Measurements from ENCODE around the gene PTPRM.

DNA sequence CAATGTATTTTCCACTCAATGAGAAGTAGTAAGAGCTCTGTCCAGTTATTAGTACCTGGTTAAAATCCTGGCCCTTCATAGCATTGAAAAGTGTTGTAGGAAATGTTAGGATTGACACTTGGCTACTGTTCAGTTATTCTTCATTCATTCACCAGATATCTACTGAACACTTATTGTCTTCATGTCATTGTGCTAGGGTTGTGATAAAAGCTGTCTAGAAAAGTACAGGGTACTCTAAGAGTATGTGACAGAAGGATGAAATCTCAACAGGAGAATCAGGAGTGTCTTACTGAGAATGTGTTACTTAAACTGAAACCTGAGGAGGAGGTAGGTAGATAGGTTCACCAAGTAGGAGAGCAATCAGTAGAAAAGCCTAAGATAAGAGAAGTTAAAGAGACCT, 530.3 kb downstream of the PTPRM start:
- TF ChIP-seq CTCF (IDR thresholded peaks at IDR 0.05; ENCODE audit: poor library complexity, severe bottlenecking) (no peak), RAD21 (conservative IDR thresholded peaks at IDR 0.05) (no peak), POLR2AphosphoS5 (IDR thresholded peaks at IDR 0.05) (peak; percentile 27), EP300 (conservative IDR thresholded peaks at IDR 0.05; ENCODE audit: poor library complexity, severe bottlenecking) (peak; percentile 66), MXI1 (conservative IDR thresholded peaks at IDR 0.05; ENCODE audit: poor library complexity, severe bottlenecking) (no peak), EZH2 (IDR thresholded peaks at IDR 0.05; ENCODE audit: borderline replicate concordance, insufficient read depth, low read length, poor library complexity, severe bottlenecking) (no peak), REST (IDR thresholded peaks at IDR 0.05; ENCODE audit: borderline replicate concordance) (no peak), TAF1 (IDR thresholded peaks at IDR 0.05; ENCODE audit: low read depth) (no peak), SMC3 (conservative IDR thresholded peaks at IDR 0.05; ENCODE audit: poor library complexity) (no peak)
